Measurements from ENCODE around the gene SPCS1. TPM values are rescaled to one million over a fixed set of nuclear protein-coding genes. Genes with fewer than 3 reads are reported as not detected.
"Not testable (repeated sequence)": the region's sequence is repeated elsewhere in the genome, so short reads cannot be mapped to it uniquely, and the experiment has no call there.

The SPCS1 gene
- total and polyA plus RNA-seq, 11 donors: 48.6 to 176 (median 80.2) TPM

DNA sequence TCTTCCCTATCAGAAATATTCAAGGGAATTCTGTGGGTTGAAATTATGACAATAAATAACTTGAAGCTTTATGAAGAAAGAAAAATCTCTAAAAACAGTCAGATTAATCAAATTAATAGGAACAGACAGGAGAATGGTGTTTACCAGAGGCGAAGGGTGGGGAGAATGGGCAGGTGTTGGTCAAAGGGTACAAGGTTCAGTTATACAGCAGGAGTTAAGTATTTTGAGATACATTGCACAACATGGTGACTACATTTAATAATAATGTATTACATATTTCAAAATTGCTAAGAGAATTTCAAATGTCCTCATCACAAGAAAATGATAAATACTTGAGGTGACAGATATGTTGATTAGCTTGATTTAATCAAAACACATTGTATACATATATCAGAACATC is 18.6 kb downstream of the SPCS1 start:
- ATAC-seq: no peak
- H3K27ac ChIP-seq: no peak overlapping the region
- H3K9me3 ChIP-seq: peaks cover 0 to 22% (median 8%) of the 10 kb centered on the region in 12 donors
- H3K4me1 ChIP-seq: peaks cover 0 to 19% (median 0%) of the 10 kb centered on the region in 12 donors
- TF ChIP-seq, protein P1, sequence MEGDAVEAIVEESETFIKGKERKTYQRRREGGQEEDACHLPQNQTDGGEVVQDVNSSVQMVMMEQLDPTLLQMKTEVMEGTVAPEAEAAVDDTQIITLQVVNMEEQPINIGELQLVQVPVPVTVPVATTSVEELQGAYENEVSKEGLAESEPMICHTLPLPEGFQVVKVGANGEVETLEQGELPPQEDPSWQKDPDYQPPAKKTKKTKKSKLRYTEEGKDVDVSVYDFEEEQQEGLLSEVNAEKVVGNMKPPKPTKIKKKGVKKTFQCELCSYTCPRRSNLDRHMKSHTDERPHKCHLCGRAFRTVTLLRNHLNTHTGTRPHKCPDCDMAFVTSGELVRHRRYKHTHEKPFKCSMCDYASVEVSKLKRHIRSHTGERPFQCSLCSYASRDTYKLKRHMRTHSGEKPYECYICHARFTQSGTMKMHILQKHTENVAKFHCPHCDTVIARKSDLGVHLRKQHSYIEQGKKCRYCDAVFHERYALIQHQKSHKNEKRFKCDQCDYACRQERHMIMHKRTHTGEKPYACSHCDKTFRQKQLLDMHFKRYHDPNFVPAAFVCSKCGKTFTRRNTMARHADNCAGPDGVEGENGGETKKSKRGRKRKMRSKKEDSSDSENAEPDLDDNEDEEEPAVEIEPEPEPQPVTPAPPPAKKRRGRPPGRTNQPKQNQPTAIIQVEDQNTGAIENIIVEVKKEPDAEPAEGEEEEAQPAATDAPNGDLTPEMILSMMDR (IDR thresholded peaks at IDR 0.05): no peak
- TF ChIP-seq POLR2A (IDR thresholded peaks at IDR 0.05): no peak
- H3K27me3 ChIP-seq: no peaks in the 10 kb centered on the region
- H3K36me3 ChIP-seq: peaks cover 0 to 28% (median 5%) of the 10 kb centered on the region in 9 donors
- intact Hi-C loops (cut with DNase I): no loop called here
- WGBS, 4 donors: 94 to 100% (median 99%) methylated on average over 1 of the region's 1 CpG
- no peak overlapping the region for H3K4me3 ChIP-seq
- no peak for DNase-seq

DNA sequence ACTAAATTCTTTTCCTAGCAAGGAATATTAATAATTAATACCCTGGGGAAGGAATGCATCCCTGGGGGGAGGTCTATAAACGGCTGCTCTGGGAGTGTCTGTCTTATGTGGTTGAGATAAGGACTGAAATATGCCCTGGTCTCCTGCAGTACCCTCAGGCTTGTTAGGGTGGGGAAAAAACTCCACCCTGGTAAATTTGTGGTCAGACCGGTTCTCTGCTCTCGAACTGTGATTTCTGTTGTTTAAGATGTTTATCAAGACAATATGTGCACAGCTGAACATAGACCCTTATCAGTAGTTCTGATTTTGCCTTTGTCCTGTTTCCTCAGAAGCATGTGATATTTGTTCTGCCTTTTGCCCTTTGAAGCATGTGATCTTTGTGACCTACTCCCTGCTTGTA is 22.8 kb downstream of the SPCS1 start:
- 61 to 91% (median 90%) methylated on average over 3 of the region's 3 CpGs for WGBS, 4 donors
- H3K4me1 ChIP-seq; intact Hi-C loops (cut with DNase I); DNase-seq; ATAC-seq; H3K27ac ChIP-seq; H3K27me3 ChIP-seq; H3K4me3 ChIP-seq: not testable (repeated sequence)
- Histone ChIP-seq H3K36me3 (peaks cover 0 to 53% (median 29%) of the 10 kb centered on the region in 9 donors), H3K9me3 (peaks cover 0 to 16% (median 9%) of the 10 kb centered on the region in 12 donors)

DNA sequence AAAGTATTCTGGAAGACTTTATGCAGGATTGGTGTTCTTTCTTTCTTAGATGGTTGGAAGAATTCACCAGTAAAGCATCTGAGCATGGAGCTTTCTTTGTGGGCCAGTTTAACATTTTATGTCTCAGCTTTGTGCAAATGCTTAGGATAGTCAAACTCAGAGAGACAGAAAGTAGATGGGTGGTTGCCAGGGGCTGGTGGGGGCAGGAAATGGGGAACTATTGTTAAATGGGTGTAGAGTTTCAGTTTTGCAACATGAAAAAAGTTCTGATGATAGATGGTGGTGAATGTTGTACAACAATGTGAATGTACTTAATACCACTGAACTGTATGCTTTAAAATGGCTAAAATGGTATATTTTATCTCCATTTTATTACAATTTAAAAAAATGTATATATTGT is 24.8 kb downstream of the SPCS1 start:
- H3K27ac ChIP-seq: no peak overlapping the region
- H3K4me3 ChIP-seq: no peak overlapping the region
- intact Hi-C loops (cut with DNase I): loop anchor here in 1 of 10 donors (10.0 kb wide), 1 partner anchor 334 kb away; no protein-coding TSS in a partner anchor
- H3K36me3 ChIP-seq: peaks cover 0 to 72% (median 48%) of the 10 kb centered on the region in 9 donors
- H3K9me3 ChIP-seq: peaks cover 0 to 16% (median 9%) of the 10 kb centered on the region in 12 donors
- no peak for DNase-seq
- H3K27me3 ChIP-seq: no peaks in the 10 kb centered on the region
- TF ChIP-seq, protein P1 (IDR thresholded peaks at IDR 0.05): no peak
- TF ChIP-seq POLR2A (IDR thresholded peaks at IDR 0.05): no peak
- no peak for ATAC-seq
- peaks cover 0 to 5% (median 0%) of the 10 kb centered on the region in 12 donors for H3K4me1 ChIP-seq

DNA sequence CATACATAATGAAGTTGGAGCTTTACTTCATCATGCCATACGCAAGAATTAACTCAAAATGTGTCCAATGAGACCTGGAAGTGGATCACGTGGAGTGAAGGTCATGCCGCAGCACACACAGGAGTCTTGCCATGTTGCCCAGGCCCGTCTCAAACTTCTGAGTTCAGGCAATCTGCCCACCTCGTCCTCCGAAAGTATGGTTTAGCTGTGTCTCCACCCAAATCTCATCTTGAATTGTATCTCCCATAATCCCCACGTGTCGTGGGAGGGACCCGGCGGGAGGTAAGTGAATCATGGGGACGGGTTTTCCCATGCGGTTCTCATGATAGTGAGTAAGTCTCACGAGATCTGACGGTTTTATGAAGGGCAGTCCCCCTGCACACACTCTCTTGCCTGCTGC is 25.7 kb downstream of the SPCS1 start:
- intact Hi-C loops (cut with DNase I): loop anchor here in 1 of 10 donors (10.0 kb wide), 1 partner anchor 333 kb away; no protein-coding TSS in a partner anchor

More for the DNA sequence above, 25.7 kb downstream of the SPCS1 start:
- Histone ChIP-seq H3K4me1 (peaks cover 0 to 5% (median 0%) of the 10 kb centered on the region in 12 donors), H3K27ac (no peak overlapping the region), H3K27me3 (no peaks in the 10 kb centered on the region), H3K4me3 (no peak overlapping the region), H3K36me3 (peaks cover 0 to 81% (median 58%) of the 10 kb centered on the region in 9 donors), H3K9me3 (peaks cover 0 to 16% (median 9%) of the 10 kb centered on the region in 12 donors)
- WGBS, 4 donors: 78 to 98% (median 90%) methylated on average over 14 of the region's 14 CpGs
- DNase-seq: no peak
- TF ChIP-seq POLR2A (IDR thresholded peaks at IDR 0.05): no peak
- TF ChIP-seq, protein P1 (IDR thresholded peaks at IDR 0.05): no peak
- no peak for ATAC-seq
